Effector memory CD4-positive, alpha-beta T cell (primary cell): ENCODE measurements around the gene SLC16A9.
"Not testable (repeated sequence)": the region's sequence is repeated elsewhere in the genome, so short reads cannot be mapped to it uniquely, and the experiment has no call there.

ENCODE experiments used
- DNase-seq, 3 donors: peaks; one replicate each; pipeline ENCODE4 v3.0.0-alpha.2; 2020
- H3K27ac ChIP-seq: 2 replicates; pipeline ENCODE4 v1.7.0; 2013; ENCODE audit warnings: mild to moderate bottlenecking, low read length, moderate library complexity; ENCODE audit not compliant: insufficient read depth, poor library complexity, severe bottlenecking
- H3K27me3 ChIP-seq: replicated peaks from 2 replicates; pipeline ENCODE4 v1.7.0; 2013; ENCODE audit warnings: mild to moderate bottlenecking, low read length; ENCODE audit not compliant: insufficient read depth, control insufficient read depth, poor library complexity, severe bottlenecking
- H3K36me3 ChIP-seq: 2 replicates; pipeline ENCODE4 v1.7.0; 2013; ENCODE audit warnings: mild to moderate bottlenecking, low read length, moderate library complexity; ENCODE audit not compliant: control insufficient read depth, insufficient read depth
- H3K4me1 ChIP-seq: 2 replicates; pipeline ENCODE4 v1.7.0; 2013; ENCODE audit warnings: low read length, mild to moderate bottlenecking; ENCODE audit not compliant: control insufficient read depth, insufficient read depth, poor library complexity, severe bottlenecking
- H3K4me3 ChIP-seq: 2 replicates; pipeline ENCODE4 v1.7.0; 2013; ENCODE audit warnings: low read length, low read depth, mild to moderate bottlenecking; ENCODE audit not compliant: insufficient read depth, poor library complexity, severe bottlenecking
- H3K9me3 ChIP-seq: 2 replicates; pipeline ENCODE4 v1.7.0; 2013; ENCODE audit warnings: mild to moderate bottlenecking, low read length, moderate library complexity; ENCODE audit not compliant: control insufficient read depth

SLC16A9 gene

DNA sequence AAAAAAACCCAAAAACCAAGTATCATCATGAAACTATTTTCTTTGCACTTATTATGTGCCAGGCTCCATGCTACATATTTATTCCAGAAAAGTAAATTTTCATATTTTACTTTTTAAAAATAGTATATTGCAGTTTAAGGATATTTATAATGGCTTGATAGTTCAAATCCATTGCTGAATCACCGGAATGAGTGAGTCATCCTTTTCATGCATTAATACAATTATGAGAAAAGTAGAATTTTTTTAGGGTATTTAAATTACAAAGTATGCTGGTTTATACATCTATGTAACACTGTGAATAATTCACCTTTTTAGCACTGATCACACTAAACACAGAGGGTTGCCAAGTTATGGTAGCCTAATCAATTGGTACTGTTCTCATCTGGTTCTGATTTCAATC lies 54.3 kb downstream of the SLC16A9 start:
- Histone ChIP-seq H3K27me3 (no peaks in the 10 kb centered on the region), H3K27ac (no peak overlapping the region), H3K4me3 (no peak overlapping the region), H3K36me3 (no peaks in the 10 kb centered on the region), H3K4me1 (no peaks in the 10 kb centered on the region), H3K9me3 (no peaks in the 10 kb centered on the region)
- no peak for DNase-seq

DNA sequence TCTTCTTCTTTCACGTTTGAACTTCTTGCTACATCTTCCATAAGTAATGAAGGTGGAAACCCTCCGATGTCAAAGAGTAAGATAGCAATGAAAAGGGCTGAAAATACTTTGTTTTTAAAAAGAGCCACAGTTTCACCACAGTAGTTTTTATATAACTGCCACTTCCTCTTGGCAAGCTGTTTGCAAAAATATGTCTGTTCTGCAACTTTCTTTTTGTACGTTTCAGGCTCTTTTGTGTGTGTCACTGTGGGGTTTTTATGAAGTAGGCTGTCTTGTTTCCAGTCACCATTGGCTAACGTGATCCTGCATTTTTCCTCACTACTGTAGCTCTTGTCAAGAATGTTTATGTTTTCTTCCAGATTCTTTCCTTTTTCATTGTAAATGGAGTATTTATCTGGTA lies 55.6 kb downstream of the SLC16A9 start:
- Histone ChIP-seq H3K36me3 (no peaks in the 10 kb centered on the region), H3K27me3 (no peaks in the 10 kb centered on the region), H3K9me3 (no peaks in the 10 kb centered on the region), H3K4me3 (no peak overlapping the region), H3K27ac (no peak overlapping the region), H3K4me1 (no peaks in the 10 kb centered on the region)
- no peak for DNase-seq

DNA sequence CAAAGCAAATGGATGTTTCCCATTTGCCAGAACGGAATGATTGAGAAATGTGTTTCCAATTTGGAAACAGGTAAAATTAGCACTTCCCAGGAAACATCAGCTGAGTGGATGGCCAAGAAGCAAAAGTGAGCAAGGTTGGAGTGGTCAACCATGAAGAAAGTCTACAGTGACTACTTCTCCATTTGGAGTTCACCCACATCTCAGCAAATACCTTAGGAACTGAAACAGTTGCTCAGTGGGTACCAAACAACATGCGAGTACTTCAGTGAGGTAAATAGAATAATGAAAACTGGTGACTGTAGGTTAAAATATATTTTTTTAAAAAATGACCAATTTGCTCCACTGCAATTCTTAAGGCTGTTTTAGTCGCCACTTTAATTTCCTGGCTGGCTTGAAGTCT lies 57.7 kb downstream of the SLC16A9 start:
- Histone ChIP-seq H3K27me3 (no peaks in the 10 kb centered on the region), H3K9me3 (no peaks in the 10 kb centered on the region), H3K4me1 (no peaks in the 10 kb centered on the region), H3K36me3 (no peaks in the 10 kb centered on the region), H3K4me3 (no peak overlapping the region), H3K27ac (no peak overlapping the region)
- DNase-seq = no peak

DNA sequence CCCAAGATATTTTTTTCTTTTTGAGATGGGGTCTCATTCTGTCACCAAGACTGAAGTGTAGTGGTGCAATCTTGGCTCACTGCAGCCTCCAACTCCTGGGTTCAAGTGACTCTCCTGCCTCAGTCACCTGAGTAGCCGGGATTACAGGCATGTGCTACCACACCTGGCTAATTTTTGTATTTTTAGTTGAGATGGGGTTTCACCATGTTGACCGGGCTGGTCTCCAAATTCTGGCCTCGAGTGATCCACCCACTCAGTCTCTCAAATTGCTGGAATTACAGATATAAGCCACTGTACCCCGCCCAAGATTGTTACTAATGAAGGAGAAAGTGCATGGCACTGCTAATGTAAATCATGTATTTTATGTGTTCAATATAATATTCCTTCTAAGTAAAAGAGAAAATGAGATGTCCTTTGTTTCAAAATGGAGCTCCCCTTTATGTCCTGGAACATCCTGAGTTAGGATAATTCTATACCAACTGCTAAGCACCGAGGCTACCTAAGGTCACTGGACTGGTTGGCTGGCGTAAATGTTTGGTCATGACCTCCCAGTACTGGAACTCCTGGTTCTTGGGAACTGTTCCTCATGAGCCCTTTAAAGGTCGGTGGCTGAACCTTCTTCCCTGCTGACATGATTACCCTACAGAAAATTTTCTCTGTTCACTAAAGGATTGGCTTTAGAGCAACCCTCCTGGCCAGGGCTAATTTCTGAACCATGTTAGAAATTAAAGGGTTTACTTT lies 59.9 kb downstream of the SLC16A9 start:
- no peak overlapping the region for H3K4me3 ChIP-seq
- H3K9me3 ChIP-seq = peaks cover 4% of the 10 kb centered on the region
- H3K27ac ChIP-seq = no peak overlapping the region
- no peaks in the 10 kb centered on the region for H3K36me3 ChIP-seq
- no peaks in the 10 kb centered on the region for H3K4me1 ChIP-seq
- no peak for DNase-seq
- H3K27me3 ChIP-seq = no peaks in the 10 kb centered on the region

DNA sequence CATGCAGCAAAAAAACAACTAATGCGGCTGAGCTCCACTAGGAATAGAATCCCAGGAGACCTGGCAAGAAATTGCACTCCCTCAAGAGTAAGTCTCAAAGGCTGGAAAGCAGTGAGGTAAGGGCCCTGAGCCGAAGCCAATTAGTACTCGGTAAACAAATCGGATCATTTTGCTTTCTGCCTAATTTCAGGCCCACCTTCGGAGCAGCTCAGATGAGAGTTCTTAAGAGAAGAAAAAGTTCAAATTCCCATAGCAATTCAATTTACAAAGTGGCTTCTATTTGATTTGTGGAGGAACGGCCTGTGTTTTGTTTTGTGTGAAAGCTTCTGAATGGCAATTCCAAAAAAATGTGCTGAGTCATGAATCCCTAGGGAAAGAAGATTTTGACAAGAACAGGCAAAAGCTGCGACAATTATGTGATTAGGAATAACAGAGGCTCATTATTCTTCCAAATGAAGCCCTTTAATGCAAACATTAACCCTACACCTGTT lies 60.9 kb downstream of the SLC16A9 start:
- Histone ChIP-seq H3K27ac (no peak overlapping the region), H3K4me3 (no peak overlapping the region), H3K9me3 (peaks cover 4% of the 10 kb centered on the region), H3K36me3 (no peaks in the 10 kb centered on the region), H3K4me1 (no peaks in the 10 kb centered on the region), H3K27me3 (no peaks in the 10 kb centered on the region)
- no peak for DNase-seq

DNA sequence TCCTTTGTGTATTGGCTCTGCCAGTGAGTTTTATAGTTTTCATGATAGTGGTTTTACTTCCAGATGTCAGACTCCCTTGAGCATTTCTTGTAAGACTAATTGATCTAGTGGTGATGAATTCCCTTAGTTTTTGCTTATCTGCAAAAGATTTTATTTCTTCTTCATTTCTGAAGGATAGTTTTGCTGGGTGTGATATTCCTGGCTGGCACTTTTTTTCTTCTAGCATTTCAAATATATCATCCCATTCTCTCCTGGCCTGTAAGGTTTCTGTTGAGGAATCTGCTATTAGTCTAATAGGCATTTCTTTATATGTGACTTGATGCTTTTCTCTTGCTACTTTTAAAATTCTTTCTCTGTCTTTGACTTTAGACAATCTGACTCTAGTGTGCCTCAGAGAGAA lies 64.8 kb downstream of the SLC16A9 start:
- no peak for DNase-seq
- Histone ChIP-seq H3K9me3 (peaks cover 4% of the 10 kb centered on the region), H3K4me1 (no peaks in the 10 kb centered on the region), H3K4me3 (no peak overlapping the region), H3K27ac (no peak overlapping the region), H3K27me3 (no peaks in the 10 kb centered on the region), H3K36me3 (no peaks in the 10 kb centered on the region)

DNA sequence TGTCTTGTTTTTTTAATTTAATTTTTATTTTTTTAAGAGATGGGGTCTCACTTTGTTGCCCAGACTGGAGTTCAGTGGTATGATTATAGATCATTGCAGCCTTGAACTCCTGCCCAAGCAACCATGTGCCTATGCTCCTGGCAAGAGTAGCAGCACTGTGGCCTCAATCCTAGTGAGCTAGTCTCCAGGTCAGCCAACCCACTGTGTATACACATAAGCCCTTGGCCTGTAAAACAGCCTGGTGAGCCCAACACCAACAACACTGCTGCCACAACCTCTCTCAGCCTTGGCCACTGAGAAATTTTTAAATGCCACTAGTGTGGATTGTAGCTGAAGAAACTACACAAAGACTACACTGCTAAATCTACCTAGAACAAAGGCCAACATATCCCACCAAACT lies 68.0 kb downstream of the SLC16A9 start:
- not testable (repeated sequence) for H3K4me3 ChIP-seq, H3K27ac ChIP-seq, H3K36me3 ChIP-seq, H3K27me3 ChIP-seq, DNase-seq, H3K9me3 ChIP-seq, H3K4me1 ChIP-seq

DNA sequence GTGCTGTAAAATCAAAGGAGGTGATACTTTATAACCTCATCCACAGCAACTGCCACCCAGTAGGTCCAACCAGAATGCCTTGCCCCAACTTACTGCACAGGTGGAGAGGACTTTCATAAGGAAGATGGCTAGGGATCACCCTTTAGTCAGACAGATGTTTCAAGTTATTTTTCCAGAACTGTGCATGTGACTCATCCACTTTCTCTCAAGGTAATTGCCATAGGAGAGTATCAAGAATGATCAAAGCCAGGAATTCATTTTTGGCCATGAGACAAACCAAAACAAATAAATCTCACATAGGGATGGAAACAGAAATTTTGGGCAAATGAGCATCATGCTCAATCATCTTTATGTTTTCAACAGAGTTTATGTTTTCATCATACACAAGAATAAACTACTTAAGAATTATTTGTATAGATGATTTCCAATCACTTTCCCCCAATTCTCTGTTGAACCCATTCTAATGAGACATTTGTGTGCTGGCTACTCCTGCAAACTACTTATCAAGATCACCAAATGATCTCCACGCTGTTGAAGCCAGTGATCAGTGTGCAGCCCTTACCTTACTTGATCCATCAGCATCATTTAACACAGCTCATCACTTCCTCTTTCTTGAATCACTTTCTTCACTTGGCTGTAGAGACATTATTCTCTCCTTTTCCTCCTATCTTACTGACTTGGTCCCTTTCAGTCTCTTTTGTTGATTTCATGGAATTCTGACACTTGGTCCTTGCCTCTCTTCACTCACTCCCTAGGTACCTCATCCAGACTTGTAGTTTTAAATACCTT lies 74.0 kb downstream of the SLC16A9 start:
- H3K27ac ChIP-seq = no peak overlapping the region
- no peaks in the 10 kb centered on the region for H3K4me1 ChIP-seq
- no peaks in the 10 kb centered on the region for H3K27me3 ChIP-seq
- H3K9me3 ChIP-seq = no peaks in the 10 kb centered on the region
- no peak for DNase-seq
- no peak overlapping the region for H3K4me3 ChIP-seq
- no peaks in the 10 kb centered on the region for H3K36me3 ChIP-seq

DNA sequence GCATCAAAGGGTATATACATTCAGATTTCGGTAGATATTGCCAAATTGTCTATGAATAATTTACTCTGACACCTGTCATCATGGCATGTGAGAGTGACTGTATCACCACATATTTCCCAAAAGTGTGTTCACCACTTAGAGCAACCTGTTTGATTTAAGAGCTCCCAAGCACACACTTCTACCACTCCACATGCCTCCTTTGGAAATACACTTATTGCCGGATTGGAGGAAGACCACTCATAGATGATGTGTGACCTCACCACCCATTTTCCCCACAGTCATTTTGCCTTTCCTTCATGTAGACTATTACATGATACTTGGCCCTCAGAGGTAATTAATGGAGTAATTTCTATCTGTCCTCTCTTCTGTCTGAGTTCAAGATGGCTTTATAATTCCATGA lies 75.5 kb downstream of the SLC16A9 start:
- Histone ChIP-seq H3K36me3 (no peaks in the 10 kb centered on the region), H3K27ac (no peak overlapping the region), H3K4me1 (no peaks in the 10 kb centered on the region), H3K9me3 (no peaks in the 10 kb centered on the region), H3K27me3 (no peaks in the 10 kb centered on the region), H3K4me3 (no peak overlapping the region)
- no peak for DNase-seq

DNA sequence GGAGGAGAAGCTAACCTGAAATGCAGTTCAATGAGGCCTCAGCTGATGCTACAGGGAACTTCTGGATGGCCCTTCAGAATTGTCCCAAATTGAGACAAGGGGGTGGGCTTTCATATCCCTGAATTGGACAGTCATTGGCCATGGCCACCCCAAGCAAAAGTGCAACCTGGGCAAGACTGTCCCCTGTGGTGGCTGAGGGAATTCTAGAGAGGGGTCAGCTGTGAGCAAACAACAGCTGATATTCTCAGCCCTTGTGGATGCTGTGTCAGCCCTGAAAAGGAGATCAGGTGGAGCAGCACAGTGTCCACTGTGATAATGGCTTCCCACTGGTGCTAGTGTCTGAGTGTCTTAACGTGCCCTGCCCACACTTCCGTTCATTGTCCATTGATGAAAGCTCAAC lies 76.6 kb downstream of the SLC16A9 start:
- no peaks in the 10 kb centered on the region for H3K9me3 ChIP-seq
- no peak overlapping the region for H3K27ac ChIP-seq
- H3K36me3 ChIP-seq = no peaks in the 10 kb centered on the region
- H3K27me3 ChIP-seq = no peaks in the 10 kb centered on the region
- DNase-seq = no peak
- no peak overlapping the region for H3K4me3 ChIP-seq
- no peaks in the 10 kb centered on the region for H3K4me1 ChIP-seq
